Spleen (tissue), 7 donors: ENCODE data around the gene CDC42EP3.

Experiments
- POLR2A ChIP-seq, 3 donors: fragments of 450-650 bp; IDR thresholded peaks; one replicate each; pipeline ENCODE4 v1.5.1; 2017; ENCODE audit warnings: antibody characterized with exemption in 3 of 3, mild to moderate bottlenecking in 1 of 3
- POLR2AphosphoS5 ChIP-seq, 3 donors: sonication (generic); formaldehyde crosslinking; IDR thresholded peaks; one replicate each; pipeline ENCODE4 v1.5.1; 2017; ENCODE audit warnings: antibody characterized with exemption in 3 of 3
- TF ChIP-seq, protein P1 (sequence below), 11 experiments: fragments of 200-600 bp in 7 of 11; fragments of 450-650 bp in 4 of 11; sonication (generic) in 4 of 11; IDR thresholded peaks in 8 of 11; conservative IDR thresholded peaks in 3 of 11; 1 replicate in 7 of 11; 2 replicates in 4 of 11; pipeline versions ENCODE4 v1.4.0 to v1.8.0; 2016 to 2021; ENCODE audit warnings: antibody characterized with exemption in 11 of 11, inconsistent platforms in 4 of 11, mild to moderate bottlenecking in 1 of 11
- donor health status: DM: no; HTN: no; CAD: no; lungs with moderate emphysema.
- donor health status: DM: no; HTN: no; CAD: no.
- donor health status: DM: no; HTN: no; CAD: no.

DNA sequence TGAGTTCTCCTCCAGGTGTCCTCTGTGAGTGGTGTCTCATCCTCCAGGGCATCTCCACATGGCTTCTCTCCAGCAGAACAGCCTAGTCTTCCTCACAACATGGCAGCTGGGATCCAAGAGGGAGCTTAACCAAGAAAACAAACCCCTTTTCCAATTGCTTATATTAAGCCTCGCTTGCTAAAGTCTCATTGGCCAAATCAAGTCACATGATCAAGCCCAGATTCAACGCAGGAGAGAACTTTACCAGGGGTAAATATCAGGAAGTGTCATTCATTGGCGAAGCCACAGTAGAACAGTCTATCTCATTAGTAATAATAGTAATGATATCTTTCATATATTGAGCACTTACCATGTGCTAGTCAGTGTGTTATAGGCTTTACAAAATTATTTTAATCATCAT, 53.1 kb downstream of the CDC42EP3 start:
- TF ChIP-seq, protein P1, sequence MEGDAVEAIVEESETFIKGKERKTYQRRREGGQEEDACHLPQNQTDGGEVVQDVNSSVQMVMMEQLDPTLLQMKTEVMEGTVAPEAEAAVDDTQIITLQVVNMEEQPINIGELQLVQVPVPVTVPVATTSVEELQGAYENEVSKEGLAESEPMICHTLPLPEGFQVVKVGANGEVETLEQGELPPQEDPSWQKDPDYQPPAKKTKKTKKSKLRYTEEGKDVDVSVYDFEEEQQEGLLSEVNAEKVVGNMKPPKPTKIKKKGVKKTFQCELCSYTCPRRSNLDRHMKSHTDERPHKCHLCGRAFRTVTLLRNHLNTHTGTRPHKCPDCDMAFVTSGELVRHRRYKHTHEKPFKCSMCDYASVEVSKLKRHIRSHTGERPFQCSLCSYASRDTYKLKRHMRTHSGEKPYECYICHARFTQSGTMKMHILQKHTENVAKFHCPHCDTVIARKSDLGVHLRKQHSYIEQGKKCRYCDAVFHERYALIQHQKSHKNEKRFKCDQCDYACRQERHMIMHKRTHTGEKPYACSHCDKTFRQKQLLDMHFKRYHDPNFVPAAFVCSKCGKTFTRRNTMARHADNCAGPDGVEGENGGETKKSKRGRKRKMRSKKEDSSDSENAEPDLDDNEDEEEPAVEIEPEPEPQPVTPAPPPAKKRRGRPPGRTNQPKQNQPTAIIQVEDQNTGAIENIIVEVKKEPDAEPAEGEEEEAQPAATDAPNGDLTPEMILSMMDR (IDR thresholded peaks at IDR 0.05 in 8 of 11, conservative IDR thresholded peaks at IDR 0.05 in 3 of 11), result no peak
- no peak for TF ChIP-seq POLR2AphosphoS5 (IDR thresholded peaks at IDR 0.05)
- TF ChIP-seq POLR2A (IDR thresholded peaks at IDR 0.05), result no peak
